ENCODE results near the gene RBPMS2.
"Not testable (repeated sequence)": the region's sequence is repeated elsewhere in the genome, so short reads cannot be mapped to it uniquely, and the experiment has no call there.

Gene RBPMS2

DNA sequence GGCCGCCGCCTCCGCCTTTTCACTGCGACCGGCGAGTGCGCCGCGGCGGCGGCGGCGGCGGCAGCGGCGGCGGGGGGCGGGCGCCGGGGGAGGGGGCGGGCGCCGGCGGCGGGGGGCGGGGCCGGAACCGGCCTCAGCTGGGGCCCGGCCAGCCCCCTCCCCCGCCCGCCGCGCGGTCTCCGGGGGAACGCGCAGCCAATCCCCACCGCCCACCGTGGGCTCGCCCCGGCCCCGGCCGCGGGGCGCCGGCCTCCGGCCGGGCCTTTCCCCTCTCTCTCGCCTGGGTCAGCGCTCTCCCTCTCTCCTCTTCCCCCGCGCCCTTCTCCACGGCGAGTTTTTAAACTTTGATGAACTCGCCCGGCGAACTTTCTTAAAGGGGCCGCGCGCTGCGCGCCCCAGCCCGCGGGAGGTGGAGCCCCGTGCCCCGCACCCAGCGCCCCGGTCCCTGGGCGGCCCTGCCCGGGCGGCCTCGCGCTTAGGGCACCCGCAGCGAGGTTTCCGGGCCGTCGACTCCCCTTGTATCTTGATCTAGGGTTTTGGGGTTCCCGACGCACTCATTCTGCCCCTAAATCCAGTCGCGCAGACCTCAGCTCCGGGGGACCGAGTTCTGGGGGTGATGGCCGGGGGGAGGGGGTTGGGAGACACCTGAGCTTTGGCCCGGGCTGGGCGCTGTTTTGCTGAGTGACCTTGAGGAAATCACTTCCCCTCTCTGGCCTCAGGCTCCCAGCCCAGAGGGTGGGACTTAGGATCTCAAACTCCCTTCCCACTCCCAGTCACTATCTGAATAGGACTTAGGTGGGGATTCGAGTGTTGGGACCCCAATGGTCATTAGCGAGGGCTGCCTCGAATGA is at the start of gene RBPMS2:
RBPMS2 (minus strand) TSS at position 39 of the 851 bp plus-strand sequence. CDS start 270 bp downstream, outside the sequence.
- TF ChIP-seq, protein P1, sequence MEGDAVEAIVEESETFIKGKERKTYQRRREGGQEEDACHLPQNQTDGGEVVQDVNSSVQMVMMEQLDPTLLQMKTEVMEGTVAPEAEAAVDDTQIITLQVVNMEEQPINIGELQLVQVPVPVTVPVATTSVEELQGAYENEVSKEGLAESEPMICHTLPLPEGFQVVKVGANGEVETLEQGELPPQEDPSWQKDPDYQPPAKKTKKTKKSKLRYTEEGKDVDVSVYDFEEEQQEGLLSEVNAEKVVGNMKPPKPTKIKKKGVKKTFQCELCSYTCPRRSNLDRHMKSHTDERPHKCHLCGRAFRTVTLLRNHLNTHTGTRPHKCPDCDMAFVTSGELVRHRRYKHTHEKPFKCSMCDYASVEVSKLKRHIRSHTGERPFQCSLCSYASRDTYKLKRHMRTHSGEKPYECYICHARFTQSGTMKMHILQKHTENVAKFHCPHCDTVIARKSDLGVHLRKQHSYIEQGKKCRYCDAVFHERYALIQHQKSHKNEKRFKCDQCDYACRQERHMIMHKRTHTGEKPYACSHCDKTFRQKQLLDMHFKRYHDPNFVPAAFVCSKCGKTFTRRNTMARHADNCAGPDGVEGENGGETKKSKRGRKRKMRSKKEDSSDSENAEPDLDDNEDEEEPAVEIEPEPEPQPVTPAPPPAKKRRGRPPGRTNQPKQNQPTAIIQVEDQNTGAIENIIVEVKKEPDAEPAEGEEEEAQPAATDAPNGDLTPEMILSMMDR (conservative IDR thresholded peaks at IDR 0.05; ENCODE audit: control insufficient read depth, insufficient read depth, low read depth, low read length) = no peak
- peak within 1 kb of the TSS; percentile 34 for H3K4me3 ChIP-seq (ENCODE audit: control insufficient read depth, low read depth, low read length)
- DNase-seq (ENCODE audit: low read depth) = no peak

DNA sequence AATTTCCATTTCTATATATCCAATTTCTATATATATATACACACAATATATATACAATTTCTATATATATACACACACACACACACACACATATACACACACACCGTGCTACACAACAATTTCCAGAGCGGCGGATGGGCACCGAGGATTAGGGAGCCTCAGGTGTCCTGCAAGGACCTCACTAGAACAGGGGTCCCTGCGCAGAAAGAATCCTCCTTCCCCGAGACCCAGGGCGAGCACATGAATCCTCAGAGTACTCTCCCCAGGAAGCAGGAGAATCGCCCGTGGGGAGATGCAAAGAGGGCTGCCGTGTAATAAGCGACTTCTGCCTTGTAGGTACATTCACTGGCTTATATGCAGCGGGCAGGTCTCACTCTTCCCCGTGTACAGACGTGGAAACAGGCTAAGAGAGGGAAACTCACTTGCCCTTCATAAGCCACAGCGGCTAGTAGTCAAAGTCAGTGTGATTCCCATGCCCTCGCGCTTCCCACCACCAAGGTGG is 49.6 kb upstream of the RBPMS2 start:
- no peak for DNase-seq (ENCODE audit: low read depth)
- H3K4me3 ChIP-seq (ENCODE audit: control insufficient read depth, low read depth, low read length) = peak overlapping the region; percentile 91
- TF ChIP-seq, protein P1 (conservative IDR thresholded peaks at IDR 0.05; ENCODE audit: control insufficient read depth, insufficient read depth, low read depth, low read length) = no peak

- no peak overlapping the region for H3K4me3 ChIP-seq (ENCODE audit: control insufficient read depth, low read depth, low read length)
- DNase-seq (ENCODE audit: low read depth) = no peak
- TF ChIP-seq, protein P1 (conservative IDR thresholded peaks at IDR 0.05; ENCODE audit: control insufficient read depth, insufficient read depth, low read depth, low read length) = no peak
Observed at GRCh38 chr15:64816452-64816851, 41.1 kb upstream of the RBPMS2 start.

DNA sequence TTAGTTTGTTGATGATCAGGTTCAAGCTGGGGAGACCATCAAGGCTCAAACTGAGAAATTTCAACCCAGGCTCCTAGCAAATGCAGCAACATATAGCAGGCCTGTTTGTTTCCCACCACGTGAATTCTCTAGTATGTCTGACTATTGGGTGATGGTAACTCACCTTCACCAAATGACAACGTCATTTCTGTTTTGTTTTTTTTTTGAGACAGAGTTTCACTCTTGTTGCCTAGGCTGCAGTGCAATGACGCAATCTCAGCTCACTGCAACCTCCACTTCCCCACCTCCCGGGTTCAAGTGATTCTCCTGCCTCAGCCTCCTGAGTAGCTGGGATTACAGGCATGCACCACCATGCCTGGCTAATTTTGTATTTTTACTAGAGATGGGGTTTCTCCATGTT is 39.6 kb upstream of the RBPMS2 start:
- not testable (repeated sequence) for H3K4me3 ChIP-seq (ENCODE audit: control insufficient read depth, low read depth, low read length); DNase-seq (ENCODE audit: low read depth)

DNA sequence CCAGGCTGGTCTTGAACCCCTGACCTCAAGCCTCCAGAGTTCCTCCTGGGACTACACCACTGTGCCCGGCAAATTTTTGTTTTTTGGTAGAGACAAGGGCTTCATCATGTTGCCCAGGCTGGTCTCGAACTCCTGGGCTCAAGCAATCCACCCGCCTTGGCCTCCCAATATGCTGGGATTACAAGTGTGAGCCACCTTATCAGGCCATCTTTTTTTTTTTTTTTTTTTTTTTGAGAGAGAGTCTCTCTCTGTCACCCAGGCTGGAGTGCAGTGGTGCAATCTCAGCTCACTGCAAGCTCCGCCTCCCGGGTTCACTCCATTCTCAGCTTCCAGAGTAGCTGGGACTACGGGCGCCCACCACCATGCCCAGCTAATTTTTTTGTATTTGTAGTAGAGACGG is 38.9 kb upstream of the RBPMS2 start:
- H3K4me3 ChIP-seq (ENCODE audit: control insufficient read depth, low read depth, low read length); DNase-seq (ENCODE audit: low read depth): not testable (repeated sequence)

- peak; percentile 40 for DNase-seq (ENCODE audit: low read depth)
- TF ChIP-seq, protein P1 (conservative IDR thresholded peaks at IDR 0.05; ENCODE audit: control insufficient read depth, insufficient read depth, low read depth, low read length) = no peak
- H3K4me3 ChIP-seq (ENCODE audit: control insufficient read depth, low read depth, low read length) = no peak overlapping the region
Observed at GRCh38 chr15:64813075-64813474, 37.7 kb upstream of the RBPMS2 start.

DNA sequence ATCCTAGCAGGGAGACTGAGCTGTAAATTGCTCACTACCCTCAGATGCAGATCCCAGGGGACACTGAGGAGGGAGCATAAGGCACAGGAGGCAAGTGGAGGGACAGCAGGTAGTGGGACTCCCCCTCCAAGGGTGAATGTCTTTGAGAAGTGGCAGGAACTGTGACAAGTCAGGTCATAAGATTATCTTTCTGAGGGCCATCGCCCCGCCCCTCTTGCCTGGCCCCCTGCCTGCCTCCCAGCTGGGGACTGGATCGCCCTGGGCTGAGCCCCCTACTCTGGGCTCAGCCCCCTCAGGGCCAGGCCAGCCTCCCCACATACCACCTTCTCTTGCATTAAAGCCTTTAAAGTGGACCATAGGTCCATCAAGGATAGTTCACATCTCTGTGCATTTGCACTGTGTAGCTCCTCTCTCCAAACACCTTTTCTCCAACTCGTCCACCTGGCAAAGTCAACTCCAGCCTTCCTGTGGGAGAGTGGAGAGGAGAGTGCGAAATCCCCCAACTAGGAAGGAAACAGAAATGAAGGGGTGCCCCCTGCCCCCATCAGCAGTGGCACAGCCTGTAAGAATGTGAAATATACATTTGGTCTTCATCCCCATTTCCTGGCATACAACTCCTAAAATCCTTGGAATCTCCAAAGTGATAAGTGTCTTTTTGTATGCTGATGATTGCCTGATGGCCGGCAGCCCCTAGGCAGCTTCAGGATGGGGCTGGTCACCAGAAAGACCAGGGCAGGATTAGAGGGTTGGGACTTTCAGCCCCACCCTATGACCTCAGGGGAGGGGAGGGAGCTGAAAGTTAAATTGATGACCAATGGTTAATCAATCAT is 35.3 kb upstream of the RBPMS2 start:
- no peak overlapping the region for H3K4me3 ChIP-seq (ENCODE audit: control insufficient read depth, low read depth, low read length)
- TF ChIP-seq, protein P1 (conservative IDR thresholded peaks at IDR 0.05; ENCODE audit: control insufficient read depth, insufficient read depth, low read depth, low read length) = no peak
- DNase-seq (ENCODE audit: low read depth) = no peak
